ENCODE data around the gene ABCC1. TPM values are rescaled to one million over a fixed set of nuclear protein-coding genes. Genes with fewer than 3 reads are reported as not detected.
"Not testable (repeated sequence)": the region's sequence is repeated elsewhere in the genome, so short reads cannot be mapped to it uniquely, and the experiment has no call there.

ABCC1 gene
- total RNA-seq, 2 experiments from 2014 or later = 42.9 to 44.8 TPM

DNA sequence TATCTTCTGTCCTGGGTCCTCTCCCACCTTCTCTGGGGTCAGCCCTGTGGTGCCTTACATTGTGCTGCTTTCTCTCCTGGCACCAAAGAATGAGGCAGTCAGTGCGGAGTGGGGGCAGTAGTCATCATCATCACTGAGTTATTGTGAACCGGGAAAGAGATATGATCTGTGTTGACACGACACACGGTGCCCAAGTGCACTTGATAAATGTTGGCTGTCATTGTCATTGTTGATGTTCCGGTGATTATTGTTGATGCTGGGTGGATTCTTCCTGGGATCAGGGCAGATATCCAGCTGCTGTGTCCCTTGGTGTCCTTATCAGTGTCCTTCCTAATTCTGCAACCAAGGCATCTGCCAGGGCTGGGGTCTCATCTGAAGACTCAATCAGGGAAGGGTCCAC lies 152.2 kb downstream of the ABCC1 start:
- ChIA-PET CTCF (no interaction called here), POLR2A (no interaction called here)
- H3K27me3 ChIP-seq (ENCODE audit: control insufficient read depth in 1 of 2, insufficient read depth in 2 of 2, low read length in 2 of 2) = no peaks in the 10 kb centered on the region
- DNase-seq (no peak), ATAC-seq (ENCODE audit: poor library complexity) (no peak)
- Mint-ChIP-seq H3K4me3 (no peak overlapping the region), H3K27ac (no peak overlapping the region), H3K36me3 (ENCODE audit: low read depth) (peaks cover 76% of the 10 kb centered on the region), H3K27me3 (no peaks in the 10 kb centered on the region), H3K4me1 (ENCODE audit: low read depth) (no peaks in the 10 kb centered on the region), H3K9me3 (no peaks in the 10 kb centered on the region)
- H3K9me3 ChIP-seq (ENCODE audit: control insufficient read depth in 1 of 2, insufficient read depth in 1 of 2, low read length in 2 of 2) = no peaks in the 10 kb centered on the region
- H3K36me3 ChIP-seq (ENCODE audit: insufficient read depth, low read length) = peaks cover 50% of the 10 kb centered on the region
- no peak overlapping the region for H3K27ac ChIP-seq (ENCODE audit: low read depth in 1 of 2, low read length in 2 of 2)
- no peak overlapping the region for H3K4me3 ChIP-seq (ENCODE audit: low read length)
- TF ChIP-seq, protein P1, sequence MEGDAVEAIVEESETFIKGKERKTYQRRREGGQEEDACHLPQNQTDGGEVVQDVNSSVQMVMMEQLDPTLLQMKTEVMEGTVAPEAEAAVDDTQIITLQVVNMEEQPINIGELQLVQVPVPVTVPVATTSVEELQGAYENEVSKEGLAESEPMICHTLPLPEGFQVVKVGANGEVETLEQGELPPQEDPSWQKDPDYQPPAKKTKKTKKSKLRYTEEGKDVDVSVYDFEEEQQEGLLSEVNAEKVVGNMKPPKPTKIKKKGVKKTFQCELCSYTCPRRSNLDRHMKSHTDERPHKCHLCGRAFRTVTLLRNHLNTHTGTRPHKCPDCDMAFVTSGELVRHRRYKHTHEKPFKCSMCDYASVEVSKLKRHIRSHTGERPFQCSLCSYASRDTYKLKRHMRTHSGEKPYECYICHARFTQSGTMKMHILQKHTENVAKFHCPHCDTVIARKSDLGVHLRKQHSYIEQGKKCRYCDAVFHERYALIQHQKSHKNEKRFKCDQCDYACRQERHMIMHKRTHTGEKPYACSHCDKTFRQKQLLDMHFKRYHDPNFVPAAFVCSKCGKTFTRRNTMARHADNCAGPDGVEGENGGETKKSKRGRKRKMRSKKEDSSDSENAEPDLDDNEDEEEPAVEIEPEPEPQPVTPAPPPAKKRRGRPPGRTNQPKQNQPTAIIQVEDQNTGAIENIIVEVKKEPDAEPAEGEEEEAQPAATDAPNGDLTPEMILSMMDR (IDR thresholded peaks at IDR 0.05) = no peak
- no peaks in the 10 kb centered on the region for H3K4me1 ChIP-seq (ENCODE audit: insufficient read depth, low read length)
- intact Hi-C loops (cut with DNase I, micrococcal nuclease) = no loop called here

DNA sequence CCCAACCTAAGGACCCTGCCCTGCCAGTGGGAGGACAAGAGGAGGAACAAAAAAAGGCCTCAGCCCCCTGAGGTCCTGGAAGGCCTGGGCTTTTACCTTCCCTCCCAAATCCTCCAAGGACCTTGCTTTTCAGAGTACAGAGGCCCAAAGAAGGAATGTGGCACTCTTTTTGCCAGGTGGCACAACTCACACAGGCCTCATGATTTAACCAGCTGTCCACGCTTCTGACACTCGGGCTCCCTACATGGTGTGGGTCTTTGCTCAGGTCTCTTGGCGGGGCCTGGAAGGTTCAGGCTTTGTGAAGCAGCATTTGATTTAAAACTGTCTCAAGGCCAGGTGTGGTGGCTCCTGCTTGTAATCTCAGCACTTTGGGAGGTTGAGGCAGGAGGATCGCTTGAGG lies 153.3 kb downstream of the ABCC1 start:
- Mint-ChIP-seq H3K4me1 (ENCODE audit: low read depth) (no peaks in the 10 kb centered on the region), H3K9me3 (no peaks in the 10 kb centered on the region), H3K27ac (no peak overlapping the region), H3K27me3 (no peaks in the 10 kb centered on the region), H3K4me3 (no peak overlapping the region), H3K36me3 (ENCODE audit: low read depth) (peaks cover 80% of the 10 kb centered on the region)
- Histone ChIP-seq H3K4me1 (ENCODE audit: insufficient read depth, low read length) (no peaks in the 10 kb centered on the region), H3K27me3 (ENCODE audit: control insufficient read depth in 1 of 2, insufficient read depth in 2 of 2, low read length in 2 of 2) (no peaks in the 10 kb centered on the region), H3K27ac (ENCODE audit: low read depth in 1 of 2, low read length in 2 of 2) (peak overlapping the region in 1 of 2 donors; percentile 11), H3K4me3 (ENCODE audit: low read length) (no peak overlapping the region), H3K9me3 (ENCODE audit: control insufficient read depth in 1 of 2, insufficient read depth in 1 of 2, low read length in 2 of 2) (no peaks in the 10 kb centered on the region), H3K36me3 (ENCODE audit: insufficient read depth, low read length) (peaks cover 54% of the 10 kb centered on the region)
- no peak for DNase-seq
- ChIA-PET CTCF (no interaction called here), POLR2A (no interaction called here)
- TF ChIP-seq, protein P1 (IDR thresholded peaks at IDR 0.05) = no peak
- no peak for ATAC-seq (ENCODE audit: poor library complexity)
- intact Hi-C loops (cut with DNase I, micrococcal nuclease) = no loop called here

DNA sequence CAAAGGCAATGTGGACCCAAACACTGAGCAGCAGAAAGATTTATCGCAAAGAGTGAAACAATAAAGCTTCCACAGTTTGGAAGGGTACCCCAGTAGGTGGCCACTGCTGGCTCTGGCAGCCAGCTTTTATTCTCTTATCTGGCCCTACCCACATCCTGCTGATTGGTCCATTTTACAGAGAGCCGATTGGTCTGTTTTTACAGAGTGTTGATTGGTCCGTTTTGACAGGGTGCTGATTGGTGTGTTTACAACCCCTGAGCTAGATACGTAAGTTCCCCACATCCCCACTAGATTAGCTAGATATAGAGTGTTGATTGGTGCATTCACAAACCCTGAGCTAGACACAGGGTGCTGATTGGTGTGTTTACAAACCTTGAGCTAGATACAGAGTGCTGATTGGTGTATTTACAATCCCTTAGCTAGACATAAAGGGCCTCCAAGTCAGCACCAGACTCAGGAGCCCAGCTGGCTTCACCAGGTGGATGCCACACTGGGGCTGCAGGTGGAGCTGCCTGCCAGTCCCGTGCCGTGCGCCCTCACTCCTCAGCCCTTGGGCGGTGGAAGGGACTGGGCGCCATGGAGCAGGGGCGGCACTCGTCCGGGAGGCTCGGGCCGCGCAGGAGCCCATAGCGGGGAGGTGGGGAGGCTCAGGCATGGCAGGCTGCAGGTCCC lies 154.9 kb downstream of the ABCC1 start:
- H3K27me3 ChIP-seq (ENCODE audit: control insufficient read depth in 1 of 2, insufficient read depth in 2 of 2, low read length in 2 of 2); H3K27ac ChIP-seq (ENCODE audit: low read depth in 1 of 2, low read length in 2 of 2); DNase-seq; H3K27me3 Mint-ChIP-seq; POLR2A ChIA-PET; H3K4me3 ChIP-seq (ENCODE audit: low read length); H3K9me3 ChIP-seq (ENCODE audit: control insufficient read depth in 1 of 2, insufficient read depth in 1 of 2, low read length in 2 of 2); H3K4me3 Mint-ChIP-seq; intact Hi-C loops (cut with DNase I, micrococcal nuclease); H3K4me1 ChIP-seq (ENCODE audit: insufficient read depth, low read length); H3K27ac Mint-ChIP-seq; CTCF ChIA-PET; H3K4me1 Mint-ChIP-seq (ENCODE audit: low read depth); ATAC-seq (ENCODE audit: poor library complexity); H3K9me3 Mint-ChIP-seq: not testable (repeated sequence)
- peaks cover 73% of the 10 kb centered on the region for H3K36me3 Mint-ChIP-seq (ENCODE audit: low read depth)
- H3K36me3 ChIP-seq (ENCODE audit: insufficient read depth, low read length) = peaks cover 54% of the 10 kb centered on the region

DNA sequence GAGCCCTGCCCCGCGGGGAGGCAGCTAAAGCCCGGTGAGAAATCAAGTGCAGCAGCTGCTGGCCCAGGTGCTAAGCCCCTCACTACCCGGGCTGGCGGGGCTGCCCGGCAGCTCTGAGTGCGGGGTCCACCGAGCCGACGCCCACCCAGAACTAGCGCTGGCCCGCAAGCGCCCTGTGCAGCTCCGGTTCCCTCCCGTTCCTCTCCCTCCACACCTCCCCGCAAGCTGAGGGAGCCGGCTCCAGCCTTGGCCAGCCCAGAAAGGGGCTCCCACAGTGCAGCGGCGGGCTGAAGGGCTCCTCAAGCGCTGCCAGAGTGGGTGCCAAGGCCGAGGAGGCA lies 155.4 kb downstream of the ABCC1 start:
- H3K27ac Mint-ChIP-seq; H3K4me3 Mint-ChIP-seq; DNase-seq; intact Hi-C loops (cut with DNase I, micrococcal nuclease); POLR2A ChIA-PET; H3K4me1 ChIP-seq (ENCODE audit: insufficient read depth, low read length); H3K9me3 ChIP-seq (ENCODE audit: control insufficient read depth in 1 of 2, insufficient read depth in 1 of 2, low read length in 2 of 2); H3K9me3 Mint-ChIP-seq; H3K27ac ChIP-seq (ENCODE audit: low read depth in 1 of 2, low read length in 2 of 2); H3K27me3 ChIP-seq (ENCODE audit: control insufficient read depth in 1 of 2, insufficient read depth in 2 of 2, low read length in 2 of 2); ATAC-seq (ENCODE audit: poor library complexity); H3K4me1 Mint-ChIP-seq (ENCODE audit: low read depth); H3K27me3 Mint-ChIP-seq; H3K4me3 ChIP-seq (ENCODE audit: low read length); CTCF ChIA-PET: not testable (repeated sequence)
- H3K36me3 Mint-ChIP-seq (ENCODE audit: low read depth) = peaks cover 75% of the 10 kb centered on the region
- H3K36me3 ChIP-seq (ENCODE audit: insufficient read depth, low read length) = peaks cover 56% of the 10 kb centered on the region

Data from CD4-positive, alpha-beta T cell (primary cell).